SH-SY5Y (cell line): ENCODE data around the gene DSCAML1.

Experiments used
- GATA2 ChIP-seq: IDR thresholded peaks from 2 replicates; pipeline ENCODE4 v1.6.1; 2011; ENCODE audit warnings: mild to moderate bottlenecking, low read depth, low read length
- GATA3 ChIP-seq: IDR thresholded peaks from 2 replicates; pipeline ENCODE4 v1.6.1; 2011; ENCODE audit warnings: low read depth, mild to moderate bottlenecking, low read length, moderate library complexity

GRCh38 chr11:117626576-117626975 lies 170.4 kb downstream of the DSCAML1 start:
- no peak for TF ChIP-seq GATA3
- TF ChIP-seq GATA2, result no peak
